NCI-H1436 (cell line): ENCODE data around the gene FOXN3.
"Not testable (repeated sequence)": the region's sequence is repeated elsewhere in the genome, so short reads cannot be mapped to it uniquely, and the experiment has no call there.

Experiments
- DNase-seq: peaks from one replicate; lab custom pipeline; 2025; lab: John Stamatoyannopoulos, UW

Gene FOXN3

GRCh38 chr14:89250655-89250975, 166.4 kb downstream of the FOXN3 start:
- not testable (repeated sequence) for DNase-seq

- no peak for DNase-seq
These were observed 166.9 kb downstream of the FOXN3 start for GRCh38 chr14:89249972-89250654.

GRCh38 chr14:89249065-89249695, 167.9 kb downstream of the FOXN3 start:
- no peak for DNase-seq

GRCh38 chr14:89248411-89249064, 168.5 kb downstream of the FOXN3 start:
- no peak for DNase-seq

DNA sequence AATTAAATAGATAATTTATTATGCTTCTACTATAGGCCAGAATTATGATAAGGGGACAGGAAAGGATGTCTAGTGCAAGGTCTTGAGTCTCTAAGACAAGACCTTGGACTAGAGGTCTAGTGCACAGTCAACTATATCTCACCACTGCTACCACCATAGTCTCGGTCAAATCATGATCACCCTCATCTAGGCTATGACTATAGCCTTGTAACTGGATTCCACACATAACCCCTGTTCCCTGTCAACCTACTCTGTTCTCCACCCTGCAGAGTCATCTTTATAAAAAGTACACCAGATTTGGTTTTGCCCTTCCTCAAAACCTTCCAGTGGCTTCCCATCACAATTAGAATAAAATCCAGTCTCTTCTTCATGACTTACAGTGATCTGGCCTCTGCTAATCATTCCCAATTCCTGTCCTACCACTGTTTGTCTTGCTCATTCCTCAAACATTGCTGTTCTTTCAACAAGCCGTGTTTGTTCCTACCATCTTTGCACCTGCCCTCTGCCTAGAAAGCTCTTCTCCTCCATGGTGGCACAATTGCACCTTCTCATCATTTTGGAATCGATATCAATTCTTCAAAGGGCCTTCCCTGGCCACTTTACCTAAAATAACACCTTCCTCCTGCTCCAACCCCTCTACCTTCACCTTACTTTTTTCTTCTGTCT, 169.4 kb downstream of the FOXN3 start:
- no peak for DNase-seq

GRCh38 chr14:89246290-89246689, 170.7 kb downstream of the FOXN3 start:
- DNase-seq = no peak

DNA sequence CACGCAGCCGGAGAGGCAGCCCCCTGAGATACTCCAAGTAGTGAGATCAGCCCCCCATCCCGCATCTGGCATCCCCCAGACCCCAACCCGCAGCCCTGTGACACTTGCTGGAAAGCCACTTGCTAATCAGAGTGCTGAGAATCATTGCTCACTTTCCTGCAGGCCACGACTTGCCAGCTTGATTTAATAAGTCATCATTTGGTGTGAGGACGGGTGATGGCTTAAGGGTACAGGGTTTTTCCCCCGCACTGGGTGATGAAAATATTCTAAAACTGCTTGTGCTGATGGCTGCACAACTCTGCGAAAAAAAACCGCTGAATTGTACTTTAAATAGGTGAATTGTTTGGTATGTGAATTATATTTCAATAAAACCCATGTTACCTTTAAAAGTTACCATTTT, 171.2 kb downstream of the FOXN3 start:
- no peak for DNase-seq

DNA sequence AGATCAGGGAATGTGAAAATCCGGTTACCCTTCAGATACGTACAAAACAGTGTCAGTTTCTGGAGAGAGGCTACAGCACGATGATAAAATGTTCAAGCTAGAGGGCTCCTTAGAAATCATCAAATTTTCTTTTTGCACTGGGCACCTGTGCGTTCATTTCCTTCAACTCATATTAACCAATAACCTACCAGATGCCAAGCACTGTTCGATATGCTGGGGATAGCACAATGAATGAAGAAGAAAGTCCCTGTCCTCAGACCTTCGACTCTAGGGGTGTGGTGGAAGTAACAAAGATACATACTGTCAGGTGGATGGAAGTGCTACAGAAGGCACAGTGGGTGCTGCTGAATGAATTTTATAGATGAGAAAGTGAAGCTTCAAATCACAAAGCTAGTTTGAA, 172.3 kb downstream of the FOXN3 start:
- DNase-seq = no peak

- DNase-seq = no peak
These were observed 173.3 kb downstream of the FOXN3 start for GRCh38 chr14:89243741-89244140.

GRCh38 chr14:89243286-89243685, 173.7 kb downstream of the FOXN3 start:
- DNase-seq = no peak

DNA sequence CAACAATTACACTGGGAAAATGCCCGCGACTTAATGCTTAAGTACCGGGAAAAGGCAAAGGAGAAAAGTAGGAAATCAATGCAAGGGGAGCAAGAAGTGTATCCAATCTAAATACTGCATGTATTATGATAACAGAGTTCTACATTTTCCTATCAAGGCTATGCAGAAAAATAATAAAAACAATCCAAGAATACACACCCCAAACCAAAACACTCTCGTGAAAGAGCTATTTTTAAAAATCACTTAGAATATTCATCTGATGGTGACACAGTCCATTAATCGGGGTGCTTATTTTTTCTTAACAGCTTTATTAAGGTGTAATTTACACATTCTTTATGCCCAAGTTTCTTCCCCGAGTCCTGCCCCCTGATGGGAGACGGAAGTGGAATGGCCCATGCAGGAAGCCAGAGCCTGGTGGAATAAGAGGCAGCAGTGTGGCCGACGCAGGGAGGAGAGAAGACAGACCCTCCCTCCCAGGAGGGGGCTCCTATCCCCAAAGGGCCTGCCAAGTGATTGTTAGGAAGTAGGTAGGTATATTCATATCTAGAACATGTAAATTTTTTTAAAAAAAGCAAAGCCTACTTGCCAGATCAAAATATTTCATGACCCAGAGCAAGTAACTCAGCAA, 174.3 kb downstream of the FOXN3 start:
- no peak for DNase-seq

- DNase-seq = no peak
These were observed 174.9 kb downstream of the FOXN3 start for GRCh38 chr14:89241934-89242651.

DNA sequence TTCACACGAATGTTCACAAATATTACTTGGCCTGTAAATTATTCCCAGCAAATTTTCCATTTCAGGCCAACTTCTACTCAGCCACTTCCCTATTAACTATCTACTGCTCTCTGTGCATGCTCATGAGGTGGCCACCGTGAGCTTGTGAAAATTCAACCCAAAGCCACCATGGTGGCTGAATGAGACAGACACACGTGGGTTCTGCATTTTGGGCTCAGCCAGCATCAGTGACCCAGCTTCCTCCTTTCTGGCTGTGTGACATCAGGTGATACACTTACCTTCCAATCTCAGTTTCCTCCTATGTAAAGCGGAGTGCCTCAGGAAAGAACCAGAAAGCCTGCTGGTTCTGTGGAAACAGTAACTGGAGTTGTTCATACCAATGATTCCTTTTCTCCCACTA, 175.8 kb downstream of the FOXN3 start:
- DNase-seq = no peak

DNA sequence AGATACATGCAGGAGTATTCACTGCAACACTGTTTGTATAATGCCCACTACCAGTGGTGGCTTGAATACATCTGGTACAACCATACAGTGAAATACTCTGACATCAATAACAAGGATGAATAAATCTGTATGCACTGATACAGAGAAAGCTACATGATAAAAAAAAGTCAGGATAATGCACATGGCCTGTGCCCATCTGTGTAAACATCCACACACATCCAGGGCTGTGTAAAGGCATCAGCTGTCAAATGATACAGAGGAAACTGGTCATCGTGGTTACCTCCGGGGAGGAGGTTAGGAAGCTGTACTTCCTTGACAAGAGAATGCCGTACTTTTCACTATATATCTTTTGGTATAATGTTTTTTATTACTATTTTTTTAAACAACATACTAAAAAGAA, 176.6 kb downstream of the FOXN3 start:
- DNase-seq = no peak

DNA sequence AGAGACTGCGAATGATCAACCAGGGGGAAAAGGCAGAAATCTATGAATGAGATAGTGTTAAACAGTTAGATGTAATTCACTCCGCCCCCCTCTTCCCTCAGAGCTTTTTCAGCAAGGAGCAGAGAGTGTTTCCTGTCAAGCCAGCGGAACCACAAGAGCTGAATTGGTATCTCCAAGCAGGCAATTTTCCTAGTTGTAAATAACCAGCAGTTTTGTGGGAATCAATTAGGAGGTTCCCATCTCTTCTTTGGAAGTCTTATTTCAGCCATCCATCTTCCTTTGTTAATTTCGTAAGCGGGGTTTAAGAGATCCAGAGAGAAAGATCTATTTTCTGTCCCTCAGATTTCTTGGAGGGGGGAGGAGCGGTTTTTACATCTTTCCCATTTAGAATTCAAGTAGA, 178.0 kb downstream of the FOXN3 start:
- DNase-seq = no peak

- DNase-seq = no peak
These were observed 179.0 kb downstream of the FOXN3 start for GRCh38 chr14:89237921-89238529.

DNA sequence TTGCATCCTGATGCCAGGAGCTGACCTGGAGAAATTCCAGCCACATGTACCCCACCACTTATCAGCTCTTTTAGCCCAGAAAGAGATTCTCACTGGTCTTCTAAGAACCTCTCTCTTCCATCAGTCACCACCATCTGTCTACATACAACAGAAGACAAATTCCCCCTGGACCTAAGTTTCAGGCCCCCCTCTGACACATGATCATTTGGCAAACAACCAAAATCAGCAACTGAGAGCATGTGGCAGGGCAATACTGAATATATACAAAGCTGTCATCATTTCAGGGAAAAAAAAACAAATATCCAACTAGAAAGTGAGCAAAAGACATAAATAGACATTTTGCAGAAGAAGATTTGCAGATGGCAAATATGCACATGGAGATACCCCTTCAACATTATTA, 180.2 kb downstream of the FOXN3 start:
- no peak for DNase-seq

- DNase-seq = no peak
These were observed 183.8 kb downstream of the FOXN3 start for GRCh38 chr14:89233184-89233583.

DNA sequence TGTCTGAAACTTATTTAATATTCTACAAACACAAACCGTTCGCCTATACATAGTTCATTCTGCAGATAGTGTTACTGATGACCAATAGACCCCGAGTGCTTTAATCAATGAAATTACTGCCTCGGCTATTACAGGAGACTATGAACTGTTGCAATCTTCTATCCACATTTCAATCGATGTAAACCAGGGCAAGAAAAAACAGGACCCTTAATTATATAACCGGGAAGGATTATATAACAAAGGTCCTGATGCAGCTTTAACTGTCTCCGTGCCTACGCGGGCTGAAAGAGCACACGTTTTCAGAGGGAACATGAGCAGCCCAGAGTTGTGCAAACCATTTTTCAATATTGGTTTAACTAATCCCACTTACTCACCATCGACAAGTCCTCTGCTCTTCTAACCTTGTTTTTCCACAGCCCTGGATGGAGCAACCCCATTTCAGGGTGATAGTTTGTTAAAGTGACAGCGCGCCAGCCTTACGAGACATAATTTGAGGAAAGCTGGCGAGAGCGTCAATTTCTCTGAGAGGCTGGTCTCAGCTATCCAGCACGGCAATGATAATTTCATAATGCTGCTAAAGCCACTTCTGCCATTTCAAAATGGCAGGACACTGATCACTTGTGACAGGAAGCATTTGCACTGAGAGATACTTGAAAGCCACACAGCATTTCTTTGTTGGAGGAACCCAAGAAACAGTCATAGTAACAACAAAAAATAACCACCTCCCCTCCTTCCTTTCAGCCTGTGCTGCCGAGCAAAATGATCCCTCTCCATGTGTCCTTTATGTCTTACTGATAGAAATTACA, 184.6 kb downstream of the FOXN3 start:
- no peak for DNase-seq

DNA sequence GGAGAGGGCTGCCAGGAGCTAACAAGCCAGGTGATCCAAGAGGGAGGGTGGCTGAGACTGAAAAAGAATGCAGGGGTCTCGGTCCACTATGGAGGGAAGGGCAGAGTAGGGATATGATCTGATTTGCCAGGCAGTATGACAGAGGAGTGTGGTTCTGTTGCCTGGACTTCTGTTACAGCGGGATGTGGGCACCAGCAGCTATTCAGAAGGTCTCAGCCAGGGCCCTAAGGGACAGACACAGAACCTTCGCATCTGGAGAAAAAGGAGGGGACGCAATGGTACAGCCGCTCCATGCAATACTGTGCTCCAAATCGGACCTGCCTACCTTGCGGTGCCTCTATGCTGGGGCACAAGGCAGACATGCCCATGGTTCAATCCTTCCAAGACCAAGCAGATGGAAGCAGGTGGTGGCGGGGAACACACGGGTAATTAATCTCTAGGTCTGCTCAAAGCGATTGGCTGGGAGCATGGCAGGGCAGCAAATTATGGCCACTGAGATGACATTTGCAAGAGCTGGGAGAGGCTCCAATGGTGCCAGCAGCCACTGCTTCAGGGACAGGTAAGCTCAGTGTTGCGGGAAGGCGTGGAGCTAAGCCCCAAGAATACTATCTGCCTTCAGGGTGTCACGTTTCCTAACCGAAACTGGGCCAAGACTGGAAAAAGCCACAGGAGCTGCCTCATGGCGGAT, 185.5 kb downstream of the FOXN3 start:
- no peak for DNase-seq
